ENCODE data around the gene ESF1.

Gene ESF1

GRCh38 chr20:13784893-13785715 is at the start of gene ESF1, which contains the start of gene NDUFAF5:
TSS of gene ESF1 (minus strand) at chr20:13784919. CDS start at chr20:13783140, 1,779 bp downstream.
TSS of gene NDUFAF5 (plus strand) at chr20:13785028. CDS start at chr20:13785069, 41 bp downstream.
- H3K9me3 ChIP-seq (ENCODE audit: control insufficient read depth, insufficient read depth, low read length) = no peaks in the 10 kb centered on the region
- H3K4me3 ChIP-seq (ENCODE audit: low read depth, low read length) = peak within 1 kb of the TSS; percentile 99
- H3K4me1 ChIP-seq (ENCODE audit: control insufficient read depth, insufficient read depth, low read length) = peaks cover 7% of the 10 kb centered on the region
- peak within 1 kb of the TSS; percentile 94 for H3K27ac ChIP-seq (ENCODE audit: low read depth, low read length)
- H3K36me3 ChIP-seq (ENCODE audit: control insufficient read depth, insufficient read depth, low read length) = peaks cover 63% of the 10 kb centered on the region
- peak within 1 kb of the TSS; percentile 78 for H3K9ac ChIP-seq (ENCODE audit: low read depth, low read length)
- no peaks in the 10 kb centered on the region for H3K27me3 ChIP-seq (ENCODE audit: control insufficient read depth, insufficient read depth, low read length)

- no peak overlapping the region for H3K4me3 ChIP-seq (ENCODE audit: low read depth, low read length)
- H3K4me1 ChIP-seq (ENCODE audit: control insufficient read depth, insufficient read depth, low read length) = no peaks in the 10 kb centered on the region
- H3K36me3 ChIP-seq (ENCODE audit: control insufficient read depth, insufficient read depth, low read length) = no peaks in the 10 kb centered on the region
Observed at GRCh38 chr20:13831476-13831875, 46.8 kb upstream of the ESF1 start.

GRCh38 chr20:13825465-13825864 is 40.7 kb upstream of the ESF1 start:
- Histone ChIP-seq H3K36me3 (ENCODE audit: control insufficient read depth, insufficient read depth, low read length) (no peaks in the 10 kb centered on the region), H3K9ac (ENCODE audit: low read depth, low read length) (no peak overlapping the region), H3K9me3 (ENCODE audit: control insufficient read depth, insufficient read depth, low read length) (no peaks in the 10 kb centered on the region), H3K27ac (ENCODE audit: low read depth, low read length) (no peak overlapping the region), H3K4me3 (ENCODE audit: low read depth, low read length) (no peak overlapping the region), H3K27me3 (ENCODE audit: control insufficient read depth, insufficient read depth, low read length) (no peaks in the 10 kb centered on the region), H3K4me1 (ENCODE audit: control insufficient read depth, insufficient read depth, low read length) (no peaks in the 10 kb centered on the region)

More at GRCh38 chr20:13831476-13831875, 46.8 kb upstream of the ESF1 start:
- no peaks in the 10 kb centered on the region for H3K27me3 ChIP-seq (ENCODE audit: control insufficient read depth, insufficient read depth, low read length)
- no peaks in the 10 kb centered on the region for H3K9me3 ChIP-seq (ENCODE audit: control insufficient read depth, insufficient read depth, low read length)
- H3K27ac ChIP-seq (ENCODE audit: low read depth, low read length) = no peak overlapping the region
- H3K9ac ChIP-seq (ENCODE audit: low read depth, low read length) = no peak overlapping the region

GRCh38 chr20:13824459-13824858 is 39.7 kb upstream of the ESF1 start:
- H3K36me3 ChIP-seq (ENCODE audit: control insufficient read depth, insufficient read depth, low read length) = no peaks in the 10 kb centered on the region
- H3K27ac ChIP-seq (ENCODE audit: low read depth, low read length) = no peak overlapping the region
- no peaks in the 10 kb centered on the region for H3K4me1 ChIP-seq (ENCODE audit: control insufficient read depth, insufficient read depth, low read length)
- no peak overlapping the region for H3K4me3 ChIP-seq (ENCODE audit: low read depth, low read length)
- no peak overlapping the region for H3K9ac ChIP-seq (ENCODE audit: low read depth, low read length)
- no peaks in the 10 kb centered on the region for H3K9me3 ChIP-seq (ENCODE audit: control insufficient read depth, insufficient read depth, low read length)
- no peaks in the 10 kb centered on the region for H3K27me3 ChIP-seq (ENCODE audit: control insufficient read depth, insufficient read depth, low read length)

- H3K27me3 ChIP-seq (ENCODE audit: control insufficient read depth, insufficient read depth, low read length) = no peaks in the 10 kb centered on the region
- H3K36me3 ChIP-seq (ENCODE audit: control insufficient read depth, insufficient read depth, low read length) = peaks cover 12% of the 10 kb centered on the region
- H3K9ac ChIP-seq (ENCODE audit: low read depth, low read length) = no peak overlapping the region
- no peaks in the 10 kb centered on the region for H3K9me3 ChIP-seq (ENCODE audit: control insufficient read depth, insufficient read depth, low read length)
- no peak overlapping the region for H3K4me3 ChIP-seq (ENCODE audit: low read depth, low read length)
- no peak overlapping the region for H3K27ac ChIP-seq (ENCODE audit: low read depth, low read length)
- no peaks in the 10 kb centered on the region for H3K4me1 ChIP-seq (ENCODE audit: control insufficient read depth, insufficient read depth, low read length)
Observed at GRCh38 chr20:13822459-13822858, 37.7 kb upstream of the ESF1 start.

GRCh38 chr20:13821876-13822275 is 37.2 kb upstream of the ESF1 start:
- H3K27ac ChIP-seq (ENCODE audit: low read depth, low read length) = no peak overlapping the region

GRCh38 chr20:13819885-13820645 is 35.3 kb upstream of the ESF1 start:
- H3K4me3 ChIP-seq (ENCODE audit: low read depth, low read length) = no peak overlapping the region
- no peaks in the 10 kb centered on the region for H3K27me3 ChIP-seq (ENCODE audit: control insufficient read depth, insufficient read depth, low read length)
- H3K27ac ChIP-seq (ENCODE audit: low read depth, low read length) = no peak overlapping the region
- no peaks in the 10 kb centered on the region for H3K4me1 ChIP-seq (ENCODE audit: control insufficient read depth, insufficient read depth, low read length)
- H3K36me3 ChIP-seq (ENCODE audit: control insufficient read depth, insufficient read depth, low read length) = peaks cover 36% of the 10 kb centered on the region
- H3K9ac ChIP-seq (ENCODE audit: low read depth, low read length) = no peak overlapping the region
- H3K9me3 ChIP-seq (ENCODE audit: control insufficient read depth, insufficient read depth, low read length) = no peaks in the 10 kb centered on the region

More at GRCh38 chr20:13821876-13822275, 37.2 kb upstream of the ESF1 start:
- H3K36me3 ChIP-seq (ENCODE audit: control insufficient read depth, insufficient read depth, low read length) = peaks cover 18% of the 10 kb centered on the region
- H3K4me1 ChIP-seq (ENCODE audit: control insufficient read depth, insufficient read depth, low read length) = no peaks in the 10 kb centered on the region
- no peak overlapping the region for H3K9ac ChIP-seq (ENCODE audit: low read depth, low read length)
- no peaks in the 10 kb centered on the region for H3K27me3 ChIP-seq (ENCODE audit: control insufficient read depth, insufficient read depth, low read length)
- no peaks in the 10 kb centered on the region for H3K9me3 ChIP-seq (ENCODE audit: control insufficient read depth, insufficient read depth, low read length)
- no peak overlapping the region for H3K4me3 ChIP-seq (ENCODE audit: low read depth, low read length)

GRCh38 chr20:13817342-13817741 is 32.6 kb upstream of the ESF1 start:
- Histone ChIP-seq H3K4me3 (ENCODE audit: low read depth, low read length) (no peak overlapping the region), H3K27ac (ENCODE audit: low read depth, low read length) (no peak overlapping the region), H3K27me3 (ENCODE audit: control insufficient read depth, insufficient read depth, low read length) (no peaks in the 10 kb centered on the region), H3K4me1 (ENCODE audit: control insufficient read depth, insufficient read depth, low read length) (no peaks in the 10 kb centered on the region), H3K36me3 (ENCODE audit: control insufficient read depth, insufficient read depth, low read length) (peaks cover 63% of the 10 kb centered on the region), H3K9ac (ENCODE audit: low read depth, low read length) (no peak overlapping the region), H3K9me3 (ENCODE audit: control insufficient read depth, insufficient read depth, low read length) (no peaks in the 10 kb centered on the region)

GRCh38 chr20:13816757-13817156 is 32.0 kb upstream of the ESF1 start:
- Histone ChIP-seq H3K9ac (ENCODE audit: low read depth, low read length) (no peak overlapping the region), H3K27me3 (ENCODE audit: control insufficient read depth, insufficient read depth, low read length) (no peaks in the 10 kb centered on the region), H3K4me3 (ENCODE audit: low read depth, low read length) (no peak overlapping the region), H3K27ac (ENCODE audit: low read depth, low read length) (no peak overlapping the region), H3K36me3 (ENCODE audit: control insufficient read depth, insufficient read depth, low read length) (peaks cover 68% of the 10 kb centered on the region), H3K4me1 (ENCODE audit: control insufficient read depth, insufficient read depth, low read length) (no peaks in the 10 kb centered on the region), H3K9me3 (ENCODE audit: control insufficient read depth, insufficient read depth, low read length) (no peaks in the 10 kb centered on the region)

GRCh38 chr20:13814672-13815071 is 30.0 kb upstream of the ESF1 start:
- Histone ChIP-seq H3K4me1 (ENCODE audit: control insufficient read depth, insufficient read depth, low read length) (no peaks in the 10 kb centered on the region), H3K27me3 (ENCODE audit: control insufficient read depth, insufficient read depth, low read length) (no peaks in the 10 kb centered on the region), H3K36me3 (ENCODE audit: control insufficient read depth, insufficient read depth, low read length) (peaks cover 89% of the 10 kb centered on the region), H3K4me3 (ENCODE audit: low read depth, low read length) (no peak overlapping the region), H3K9me3 (ENCODE audit: control insufficient read depth, insufficient read depth, low read length) (no peaks in the 10 kb centered on the region), H3K9ac (ENCODE audit: low read depth, low read length) (no peak overlapping the region), H3K27ac (ENCODE audit: low read depth, low read length) (no peak overlapping the region)

GRCh38 chr20:13813910-13814309 is 29.2 kb upstream of the ESF1 start:
- H3K9me3 ChIP-seq (ENCODE audit: control insufficient read depth, insufficient read depth, low read length) = no peaks in the 10 kb centered on the region
- H3K27ac ChIP-seq (ENCODE audit: low read depth, low read length) = no peak overlapping the region
- no peak overlapping the region for H3K9ac ChIP-seq (ENCODE audit: low read depth, low read length)
- no peak overlapping the region for H3K4me3 ChIP-seq (ENCODE audit: low read depth, low read length)
- no peaks in the 10 kb centered on the region for H3K4me1 ChIP-seq (ENCODE audit: control insufficient read depth, insufficient read depth, low read length)
- H3K36me3 ChIP-seq (ENCODE audit: control insufficient read depth, insufficient read depth, low read length) = peaks cover 97% of the 10 kb centered on the region
- no peaks in the 10 kb centered on the region for H3K27me3 ChIP-seq (ENCODE audit: control insufficient read depth, insufficient read depth, low read length)
